Spleen (tissue), 7 donors: Measurements from ENCODE around the gene CSMD2.

ENCODE experiments used
- POLR2AphosphoS5 ChIP-seq, 3 donors: sonication (generic); formaldehyde crosslinking; IDR thresholded peaks; one replicate each; pipeline ENCODE4 v1.5.1; 2017; ENCODE audit warnings: antibody characterized with exemption in 3 of 3
- TF ChIP-seq, protein P1 (sequence below), 11 experiments: fragments of 200-600 bp in 7 of 11; fragments of 450-650 bp in 4 of 11; sonication (generic) in 4 of 11; IDR thresholded peaks in 8 of 11; conservative IDR thresholded peaks in 3 of 11; 1 replicate in 7 of 11; 2 replicates in 4 of 11; pipeline versions ENCODE4 v1.4.0 to v1.8.0; 2016 to 2021; ENCODE audit warnings: antibody characterized with exemption in 11 of 11, inconsistent platforms in 4 of 11, mild to moderate bottlenecking in 1 of 11
- donor health status: DM: no; HTN: no; CAD: no; lungs with moderate emphysema.
- donor health status: DM: no; HTN: no; CAD: no.
- donor health status: DM: no; HTN: no; CAD: no.

DNA sequence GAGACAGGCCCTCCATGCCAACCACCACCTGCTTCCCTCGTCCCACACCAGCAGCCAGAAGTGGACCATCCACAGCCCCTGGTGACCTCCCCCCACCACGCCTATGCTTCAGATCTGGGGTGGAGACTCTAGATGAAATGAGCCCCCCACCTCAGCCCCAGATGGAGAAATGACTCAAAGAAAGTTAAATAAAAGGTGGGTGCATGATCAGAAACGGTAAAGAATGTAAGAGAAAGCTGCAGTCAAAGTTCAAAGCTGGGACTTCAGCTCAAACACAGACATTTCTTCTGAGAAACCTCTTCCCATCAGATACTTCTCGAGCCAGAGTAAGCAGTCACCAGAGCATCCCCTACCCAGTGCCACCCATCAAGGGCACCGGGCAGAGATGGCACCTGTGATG lies 344.2 kb downstream of the CSMD2 start:
- TF ChIP-seq, protein P1, sequence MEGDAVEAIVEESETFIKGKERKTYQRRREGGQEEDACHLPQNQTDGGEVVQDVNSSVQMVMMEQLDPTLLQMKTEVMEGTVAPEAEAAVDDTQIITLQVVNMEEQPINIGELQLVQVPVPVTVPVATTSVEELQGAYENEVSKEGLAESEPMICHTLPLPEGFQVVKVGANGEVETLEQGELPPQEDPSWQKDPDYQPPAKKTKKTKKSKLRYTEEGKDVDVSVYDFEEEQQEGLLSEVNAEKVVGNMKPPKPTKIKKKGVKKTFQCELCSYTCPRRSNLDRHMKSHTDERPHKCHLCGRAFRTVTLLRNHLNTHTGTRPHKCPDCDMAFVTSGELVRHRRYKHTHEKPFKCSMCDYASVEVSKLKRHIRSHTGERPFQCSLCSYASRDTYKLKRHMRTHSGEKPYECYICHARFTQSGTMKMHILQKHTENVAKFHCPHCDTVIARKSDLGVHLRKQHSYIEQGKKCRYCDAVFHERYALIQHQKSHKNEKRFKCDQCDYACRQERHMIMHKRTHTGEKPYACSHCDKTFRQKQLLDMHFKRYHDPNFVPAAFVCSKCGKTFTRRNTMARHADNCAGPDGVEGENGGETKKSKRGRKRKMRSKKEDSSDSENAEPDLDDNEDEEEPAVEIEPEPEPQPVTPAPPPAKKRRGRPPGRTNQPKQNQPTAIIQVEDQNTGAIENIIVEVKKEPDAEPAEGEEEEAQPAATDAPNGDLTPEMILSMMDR (IDR thresholded peaks at IDR 0.05 in 8 of 11, conservative IDR thresholded peaks at IDR 0.05 in 3 of 11): no peak
- TF ChIP-seq POLR2AphosphoS5 (IDR thresholded peaks at IDR 0.05): no peak
